ENCODE data around the gene ZC3H12C.

The ZC3H12C gene

GRCh38 chr11:110097459-110098012 is 4.3 kb downstream of the ZC3H12C start:
- Histone ChIP-seq H3K27ac (ENCODE audit: insufficient read depth in 1 of 2, low read depth in 1 of 2, low read length in 2 of 2, poor library complexity in 1 of 2, severe bottlenecking in 2 of 2) (no peak overlapping the region), H3K4me1 (ENCODE audit: control extremely low read depth in 1 of 4, control insufficient read depth in 4 of 4, insufficient read depth in 4 of 4, low read length in 3 of 4) (peaks cover 11 to 61% (median 29%) of the 10 kb centered on the region in 4 experiments), H3K9me3 (ENCODE audit: control extremely low read depth in 1 of 5, control insufficient read depth in 4 of 5, insufficient read depth in 2 of 5, low read depth in 1 of 5, low read length in 4 of 5) (peaks cover 0 to 2% (median 0%) of the 10 kb centered on the region in 5 experiments), H3K36me3 (ENCODE audit: control insufficient read depth in 4 of 4, insufficient read depth in 4 of 4, low read length in 3 of 4) (peaks cover 5 to 14% (median 7%) of the 10 kb centered on the region in 4 experiments), H3K27me3 (replicated peaks in 2 of 5; ENCODE audit: control insufficient read depth in 4 of 5, insufficient read depth in 5 of 5, low read length in 4 of 5) (no peaks in the 10 kb centered on the region), H3K4me3 (ENCODE audit: control insufficient read depth in 1 of 7, extremely low read depth in 1 of 7, insufficient read depth in 4 of 7, low read depth in 2 of 7, low read length in 6 of 7) (no peak overlapping the region)
- WGBS (ENCODE audit: insufficient coverage) = 100% methylated on average over 1 of the region's 5 CpGs
- peak; percentile 55 to 77 (median 76) for DNase-seq
- ChIA-PET POLR2A (interaction anchor here (0.6 kb wide), 1 partner anchor 10 kb away, joined by 4 read pairs; no protein-coding TSS in a partner anchor), CTCF (interaction anchor here (1.1 to 1.3 kb wide), 4 partner anchors 9 to 151 kb away, joined by 3 read pairs; no protein-coding TSS in a partner anchor)

DNA sequence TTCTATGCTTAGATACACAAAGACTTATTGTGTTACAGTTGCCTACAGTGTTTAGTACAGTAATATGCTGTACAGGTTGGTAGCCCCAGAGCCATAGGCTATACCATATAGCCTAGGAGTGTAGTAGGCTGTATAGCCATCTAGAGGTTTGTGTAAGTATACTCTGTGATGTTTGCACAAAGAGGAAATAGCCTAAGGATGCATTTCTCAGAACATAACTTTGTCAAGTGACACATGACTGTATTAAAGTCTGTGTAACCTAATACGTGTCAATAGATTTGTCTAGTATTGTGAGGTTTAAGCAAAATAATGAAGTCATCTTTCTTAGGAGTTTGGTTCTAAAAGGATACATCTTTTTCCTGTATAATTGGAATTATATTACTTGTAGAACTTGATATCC is 5.5 kb downstream of the ZC3H12C start:
- Histone ChIP-seq H3K27ac (ENCODE audit: insufficient read depth in 1 of 2, low read depth in 1 of 2, low read length in 2 of 2, poor library complexity in 1 of 2, severe bottlenecking in 2 of 2) (peak overlapping the region in 1 of 2 experiments; percentile 43), H3K27me3 (replicated peaks in 2 of 5; ENCODE audit: control insufficient read depth in 4 of 5, insufficient read depth in 5 of 5, low read length in 4 of 5) (no peaks in the 10 kb centered on the region), H3K9me3 (ENCODE audit: control extremely low read depth in 1 of 5, control insufficient read depth in 4 of 5, insufficient read depth in 2 of 5, low read depth in 1 of 5, low read length in 4 of 5) (peaks cover 0 to 2% (median 0%) of the 10 kb centered on the region in 5 experiments), H3K4me1 (ENCODE audit: control extremely low read depth in 1 of 4, control insufficient read depth in 4 of 4, insufficient read depth in 4 of 4, low read length in 3 of 4) (peaks cover 11 to 61% (median 29%) of the 10 kb centered on the region in 4 experiments), H3K4me3 (ENCODE audit: control insufficient read depth in 1 of 7, extremely low read depth in 1 of 7, insufficient read depth in 4 of 7, low read depth in 2 of 7, low read length in 6 of 7) (no peak overlapping the region), H3K36me3 (ENCODE audit: control insufficient read depth in 4 of 4, insufficient read depth in 4 of 4, low read length in 3 of 4) (peaks cover 7 to 14% (median 8%) of the 10 kb centered on the region in 4 experiments)
- ChIA-PET POLR2A (no interaction called here), CTCF (interaction anchor here (0.7 to 1.3 kb wide), 4 partner anchors 10 to 21 kb away, joined by 3 to 4 read pairs (median 4); no protein-coding TSS in a partner anchor)
- peak; percentile 34 to 57 (median 56) for DNase-seq
- WGBS (ENCODE audit: insufficient coverage) = no CpG with 5 or more reads among the region's 1 CpG

DNA sequence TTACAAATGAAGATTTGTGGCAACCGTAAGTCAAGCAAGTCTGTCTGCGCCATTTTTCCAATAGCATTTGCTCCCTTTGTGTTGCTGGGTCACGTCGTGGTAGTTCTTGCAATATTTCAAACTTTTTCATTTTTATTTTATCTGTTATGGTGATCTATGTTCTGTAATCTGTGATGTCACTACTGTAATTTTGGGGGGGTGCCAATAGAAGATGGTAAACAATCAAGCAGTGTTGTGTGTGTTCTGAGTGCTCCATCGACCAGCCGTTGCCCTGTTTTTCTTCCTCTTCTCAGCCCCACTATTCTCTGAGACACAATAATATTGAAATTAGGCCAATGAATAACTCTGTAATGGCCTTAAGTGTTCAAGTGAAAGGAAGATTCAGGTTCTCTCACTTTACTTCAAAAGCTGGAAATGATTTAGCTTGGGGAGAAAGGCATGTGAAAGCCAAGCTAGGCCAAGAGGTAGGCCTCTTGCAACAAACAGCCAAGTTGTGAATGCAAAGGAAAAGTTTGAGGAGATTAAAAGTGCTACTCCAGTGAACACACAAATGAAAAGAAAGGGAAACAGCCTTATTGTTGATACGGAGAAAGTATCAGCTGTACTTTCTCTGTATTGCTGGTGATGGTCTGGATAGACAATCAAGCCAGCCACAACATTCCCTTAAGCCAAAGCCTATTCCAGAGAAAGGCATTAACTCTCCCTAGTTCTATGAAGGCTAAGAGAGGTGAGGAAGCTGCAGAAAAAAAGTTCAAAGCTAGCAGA is 7.5 kb downstream of the ZC3H12C start:
- ChIA-PET CTCF (interaction anchor here (1.4 to 1.9 kb wide), 5 partner anchors 10 to 161 kb away, joined by 3 to 9 read pairs (median 4); no protein-coding TSS in a partner anchor), POLR2A (interaction anchor here (0.7 kb wide), 1 partner anchor 13 kb away, joined by 3 read pairs; no protein-coding TSS in a partner anchor)
- whole genome bisulfite sequencing (ENCODE audit: insufficient coverage) = no CpG with 5 or more reads among the region's 7 CpGs
- Histone ChIP-seq H3K27ac (ENCODE audit: insufficient read depth in 1 of 2, low read depth in 1 of 2, low read length in 2 of 2, poor library complexity in 1 of 2, severe bottlenecking in 2 of 2) (peak overlapping the region in 1 of 2 experiments; percentile 17), H3K4me3 (ENCODE audit: control insufficient read depth in 1 of 7, extremely low read depth in 1 of 7, insufficient read depth in 4 of 7, low read depth in 2 of 7, low read length in 6 of 7) (peak overlapping the region in 2 of 7 experiments; percentile 33 to 47), H3K4me1 (ENCODE audit: control extremely low read depth in 1 of 4, control insufficient read depth in 4 of 4, insufficient read depth in 4 of 4, low read length in 3 of 4) (peaks cover 2 to 45% (median 22%) of the 10 kb centered on the region in 4 experiments), H3K36me3 (ENCODE audit: control insufficient read depth in 4 of 4, insufficient read depth in 4 of 4, low read length in 3 of 4) (peaks cover 7 to 14% (median 8%) of the 10 kb centered on the region in 4 experiments), H3K9me3 (ENCODE audit: control extremely low read depth in 1 of 5, control insufficient read depth in 4 of 5, insufficient read depth in 2 of 5, low read depth in 1 of 5, low read length in 4 of 5) (peaks cover 0 to 4% (median 0%) of the 10 kb centered on the region in 5 experiments), H3K27me3 (replicated peaks in 2 of 5; ENCODE audit: control insufficient read depth in 4 of 5, insufficient read depth in 5 of 5, low read length in 4 of 5) (no peaks in the 10 kb centered on the region)
- peak in 2 of 3 donors; percentile 36 to 40 for DNase-seq

DNA sequence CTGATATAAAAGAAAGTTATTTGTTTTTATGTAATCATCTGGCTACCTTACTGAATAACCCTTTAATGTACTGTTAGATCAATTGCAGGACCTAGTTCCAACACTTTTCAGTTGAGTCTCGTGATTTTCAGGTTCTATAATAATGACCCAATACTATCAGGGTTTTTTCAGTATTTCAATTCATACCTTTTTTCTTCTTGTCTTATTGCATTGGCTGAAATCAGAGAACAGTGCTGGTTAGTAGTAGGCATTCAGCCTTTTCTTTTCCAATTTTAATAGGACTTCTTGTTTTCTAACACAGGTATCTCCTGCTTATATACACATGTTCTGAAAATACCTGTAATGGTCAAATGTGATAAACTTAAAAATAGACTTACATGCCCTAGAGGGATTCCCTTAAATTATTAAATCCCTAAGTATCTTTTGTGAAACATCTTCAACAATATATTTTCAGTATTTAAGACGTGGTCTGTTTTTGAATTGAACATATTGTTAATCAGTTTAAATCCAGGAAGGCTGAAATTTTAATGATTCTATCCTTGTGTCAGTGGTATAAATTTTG is 13.6 kb downstream of the ZC3H12C start:
- no peak overlapping the region for H3K4me3 ChIP-seq (ENCODE audit: control insufficient read depth in 1 of 7, extremely low read depth in 1 of 7, insufficient read depth in 4 of 7, low read depth in 2 of 7, low read length in 6 of 7)
- no peaks in the 10 kb centered on the region for H3K27me3 ChIP-seq (replicated peaks in 2 of 5; ENCODE audit: control insufficient read depth in 4 of 5, insufficient read depth in 5 of 5, low read length in 4 of 5)
- peaks cover 0 to 10% (median 6%) of the 10 kb centered on the region in 5 experiments for H3K9me3 ChIP-seq (ENCODE audit: control extremely low read depth in 1 of 5, control insufficient read depth in 4 of 5, insufficient read depth in 2 of 5, low read depth in 1 of 5, low read length in 4 of 5)
- peaks cover 0 to 20% (median 4%) of the 10 kb centered on the region in 4 experiments for H3K4me1 ChIP-seq (ENCODE audit: control extremely low read depth in 1 of 4, control insufficient read depth in 4 of 4, insufficient read depth in 4 of 4, low read length in 3 of 4)
- H3K36me3 ChIP-seq (ENCODE audit: control insufficient read depth in 4 of 4, insufficient read depth in 4 of 4, low read length in 3 of 4) = peaks cover 1 to 8% (median 6%) of the 10 kb centered on the region in 4 experiments
- ChIA-PET CTCF (interaction anchor here (0.7 to 1.3 kb wide), 3 partner anchors 8 to 94 kb away, joined by 3 to 4 read pairs (median 3); partner anchors contain the start of gene ZC3H12C), POLR2A (no interaction called here)
- H3K27ac ChIP-seq (ENCODE audit: insufficient read depth in 1 of 2, low read depth in 1 of 2, low read length in 2 of 2, poor library complexity in 1 of 2, severe bottlenecking in 2 of 2) = no peak overlapping the region
- no peak for DNase-seq
- no CpG with 5 or more reads among the region's 2 CpGs for WGBS (ENCODE audit: insufficient coverage)

DNA sequence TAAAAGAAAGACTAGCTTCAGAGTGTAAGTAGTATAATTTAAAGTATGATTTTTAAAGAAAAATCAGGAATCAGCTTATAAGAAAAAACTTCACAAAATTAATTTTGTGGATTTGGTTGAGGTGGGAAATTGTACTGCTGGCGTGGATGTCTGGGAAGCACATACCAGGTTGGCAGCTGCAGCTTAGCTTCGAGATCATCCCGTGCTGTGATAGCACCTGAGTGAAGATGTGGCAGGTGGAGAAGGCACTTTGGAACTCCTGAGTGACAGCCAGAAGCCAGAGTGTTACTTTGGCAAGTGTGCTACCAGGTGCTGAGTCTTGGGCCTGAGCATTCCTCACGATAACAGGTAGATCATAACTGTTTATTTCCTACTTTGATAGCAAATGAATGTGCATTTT is 17.7 kb downstream of the ZC3H12C start:
- peak overlapping the region in 1 of 7 experiments; percentile 39 for H3K4me3 ChIP-seq (ENCODE audit: control insufficient read depth in 1 of 7, extremely low read depth in 1 of 7, insufficient read depth in 4 of 7, low read depth in 2 of 7, low read length in 6 of 7)
- 100% methylated on average over 1 of the region's 4 CpGs for WGBS (ENCODE audit: insufficient coverage)
- H3K36me3 ChIP-seq (ENCODE audit: control insufficient read depth in 4 of 4, insufficient read depth in 4 of 4, low read length in 3 of 4) = peaks cover 4 to 6% (median 5%) of the 10 kb centered on the region in 4 experiments
- no peak for DNase-seq
- H3K27me3 ChIP-seq (replicated peaks in 2 of 5; ENCODE audit: control insufficient read depth in 4 of 5, insufficient read depth in 5 of 5, low read length in 4 of 5) = no peaks in the 10 kb centered on the region
- no peak overlapping the region for H3K27ac ChIP-seq (ENCODE audit: insufficient read depth in 1 of 2, low read depth in 1 of 2, low read length in 2 of 2, poor library complexity in 1 of 2, severe bottlenecking in 2 of 2)
- H3K9me3 ChIP-seq (ENCODE audit: control extremely low read depth in 1 of 5, control insufficient read depth in 4 of 5, insufficient read depth in 2 of 5, low read depth in 1 of 5, low read length in 4 of 5) = peaks cover 0 to 10% (median 6%) of the 10 kb centered on the region in 5 experiments
- ChIA-PET POLR2A (interaction anchor here (0.6 kb wide), 1 partner anchor 37 kb away, joined by 3 read pairs; no protein-coding TSS in a partner anchor), CTCF (interaction anchor here (0.6 to 1.7 kb wide), 5 partner anchors 10 to 48 kb away, joined by 3 to 7 read pairs (median 4); no protein-coding TSS in a partner anchor)
- H3K4me1 ChIP-seq (ENCODE audit: control extremely low read depth in 1 of 4, control insufficient read depth in 4 of 4, insufficient read depth in 4 of 4, low read length in 3 of 4) = peaks cover 10 to 45% (median 27%) of the 10 kb centered on the region in 4 experiments

DNA sequence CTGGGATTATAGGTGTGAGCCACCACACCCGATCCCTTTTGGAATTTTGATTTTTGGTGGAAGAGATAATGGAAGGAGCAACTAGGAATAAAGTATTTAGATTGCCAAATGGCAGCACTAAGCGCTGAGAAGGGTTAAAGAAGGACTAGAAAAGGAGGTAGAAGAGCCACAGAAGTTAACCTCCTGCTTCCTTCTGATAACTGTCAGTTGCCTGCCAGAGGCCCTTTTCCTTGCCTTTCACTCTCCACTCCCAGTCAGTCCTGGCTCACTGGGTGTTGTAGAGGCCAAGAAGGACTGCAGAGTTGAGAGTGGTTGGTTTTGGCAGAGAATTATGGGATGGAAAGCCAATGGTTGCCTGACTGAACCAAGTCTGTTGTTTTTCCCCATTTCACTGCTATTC is 19.3 kb downstream of the ZC3H12C start:
- WGBS (ENCODE audit: insufficient coverage) = 47% methylated on average over 2 of the region's 2 CpGs
- H3K4me3 ChIP-seq (ENCODE audit: control insufficient read depth in 1 of 7, extremely low read depth in 1 of 7, insufficient read depth in 4 of 7, low read depth in 2 of 7, low read length in 6 of 7) = peak overlapping the region in 2 of 7 experiments; percentile 3 to 30
- H3K36me3 ChIP-seq (ENCODE audit: control insufficient read depth in 4 of 4, insufficient read depth in 4 of 4, low read length in 3 of 4) = peaks cover 4 to 7% (median 6%) of the 10 kb centered on the region in 4 experiments
- H3K9me3 ChIP-seq (ENCODE audit: control extremely low read depth in 1 of 5, control insufficient read depth in 4 of 5, insufficient read depth in 2 of 5, low read depth in 1 of 5, low read length in 4 of 5) = peaks cover 0 to 4% (median 0%) of the 10 kb centered on the region in 5 experiments
- peak overlapping the region in 1 of 2 experiments; percentile 65 for H3K27ac ChIP-seq (ENCODE audit: insufficient read depth in 1 of 2, low read depth in 1 of 2, low read length in 2 of 2, poor library complexity in 1 of 2, severe bottlenecking in 2 of 2)
- no peaks in the 10 kb centered on the region for H3K27me3 ChIP-seq (replicated peaks in 2 of 5; ENCODE audit: control insufficient read depth in 4 of 5, insufficient read depth in 5 of 5, low read length in 4 of 5)
- CTCF ChIA-PET = interaction anchor here (0.6 kb wide), 1 partner anchor 263 kb away, joined by 3 read pairs; no protein-coding TSS in a partner anchor
- POLR2A ChIA-PET = no interaction called here
- H3K4me1 ChIP-seq (ENCODE audit: control extremely low read depth in 1 of 4, control insufficient read depth in 4 of 4, insufficient read depth in 4 of 4, low read length in 3 of 4) = peaks cover 10 to 45% (median 27%) of the 10 kb centered on the region in 4 experiments
- DNase-seq = peak; percentile 43 to 83 (median 67)
